ENCODE results near the gene EXOC1.

The EXOC1 gene

DNA sequence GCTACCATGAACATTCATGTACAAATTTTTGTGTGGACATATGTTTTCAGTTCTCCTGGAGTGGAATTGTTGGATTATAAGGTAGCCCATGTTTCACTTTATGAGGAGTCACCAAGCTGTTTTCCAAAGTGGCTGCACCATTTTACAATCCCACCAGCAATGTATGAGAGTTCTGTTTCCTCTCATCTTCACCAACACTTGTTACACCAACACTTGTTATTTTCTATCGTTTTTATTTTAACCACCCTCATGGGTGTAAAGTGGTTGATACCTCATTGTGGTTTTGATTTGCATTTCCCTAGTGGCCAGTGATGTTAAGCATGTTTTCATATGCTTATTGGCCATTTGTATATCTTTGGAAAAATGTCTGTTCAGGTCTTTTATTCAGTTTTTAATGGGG is 4.1 kb downstream of the EXOC1 start:
- DNase-seq (ENCODE audit: low spot score), result no peak

DNA sequence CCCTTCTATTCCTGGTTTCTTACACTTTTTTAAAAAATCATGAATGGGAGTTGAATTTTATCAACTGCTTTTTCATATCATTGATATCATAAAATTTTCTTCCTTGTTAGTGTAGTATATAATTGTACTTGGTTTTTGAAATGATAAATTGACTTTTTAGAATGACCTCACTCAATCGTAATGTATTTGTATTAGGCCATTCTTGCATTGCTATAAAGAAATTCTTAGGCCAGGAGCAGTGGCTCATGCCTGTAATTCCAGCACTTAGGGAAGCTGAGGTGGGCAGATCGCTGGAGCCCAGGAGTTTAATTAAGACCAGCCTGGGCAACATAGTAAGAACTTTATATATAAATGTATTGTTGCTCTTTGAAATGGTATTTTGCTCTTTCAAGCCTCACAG is 6.3 kb downstream of the EXOC1 start:
- no peak for DNase-seq (ENCODE audit: low spot score)

DNA sequence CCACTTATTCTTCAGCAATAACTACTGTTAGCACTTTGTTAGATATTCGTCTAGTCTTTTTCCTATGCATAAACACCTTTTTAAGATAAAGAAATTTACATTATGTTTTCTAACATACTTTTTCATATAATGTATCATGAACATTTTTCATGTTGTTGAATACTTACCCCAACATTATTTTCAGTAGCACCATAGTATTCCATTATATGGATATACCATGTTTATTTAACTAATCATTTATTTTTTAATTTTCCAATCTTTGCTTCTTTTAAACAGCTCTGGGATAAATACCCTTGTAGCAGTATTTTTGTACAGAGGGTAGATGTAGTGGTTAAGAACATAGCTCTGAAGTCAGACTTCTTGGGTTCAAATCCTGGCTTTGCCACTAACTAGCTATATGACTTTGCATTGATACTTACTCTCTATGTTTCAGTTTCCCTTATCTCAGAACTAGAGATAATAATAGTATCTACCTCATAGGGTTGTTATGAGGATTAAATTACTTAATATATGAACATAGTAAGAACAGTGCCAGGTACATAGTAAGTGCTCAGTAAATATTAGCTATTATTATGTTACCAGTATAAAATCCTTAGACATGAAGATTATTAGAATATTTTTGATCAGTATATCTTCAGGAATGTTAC is 11.3 kb downstream of the EXOC1 start:
- DNase-seq (ENCODE audit: low spot score), result no peak

DNA sequence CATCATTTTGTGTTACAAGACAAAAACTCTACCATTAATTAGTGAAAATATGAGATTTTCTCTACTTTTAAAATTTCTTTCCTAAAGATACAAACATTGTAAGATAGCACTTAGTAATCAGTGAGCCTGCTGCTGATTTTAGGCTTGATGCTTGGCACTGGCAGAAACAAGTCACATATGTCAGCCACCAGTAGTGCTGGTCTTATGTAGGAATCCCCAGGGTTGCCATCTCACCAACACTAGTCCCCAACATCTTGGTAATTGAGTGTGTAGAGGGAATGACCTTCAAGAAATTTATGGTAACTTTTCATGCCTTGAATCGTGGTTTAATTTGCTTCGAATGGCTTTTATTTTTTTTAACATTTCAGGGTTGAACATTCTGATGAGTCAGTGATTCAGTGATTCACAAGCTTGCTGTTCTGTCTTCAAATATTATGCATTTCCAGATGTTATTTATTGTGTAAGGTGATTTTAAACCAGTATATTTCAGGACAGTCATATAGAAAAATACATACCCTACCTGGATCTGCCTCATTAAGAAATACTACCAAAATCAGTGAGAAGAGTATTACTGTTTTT is 11.9 kb downstream of the EXOC1 start:
- DNase-seq (ENCODE audit: low spot score), result peak; percentile 31

DNA sequence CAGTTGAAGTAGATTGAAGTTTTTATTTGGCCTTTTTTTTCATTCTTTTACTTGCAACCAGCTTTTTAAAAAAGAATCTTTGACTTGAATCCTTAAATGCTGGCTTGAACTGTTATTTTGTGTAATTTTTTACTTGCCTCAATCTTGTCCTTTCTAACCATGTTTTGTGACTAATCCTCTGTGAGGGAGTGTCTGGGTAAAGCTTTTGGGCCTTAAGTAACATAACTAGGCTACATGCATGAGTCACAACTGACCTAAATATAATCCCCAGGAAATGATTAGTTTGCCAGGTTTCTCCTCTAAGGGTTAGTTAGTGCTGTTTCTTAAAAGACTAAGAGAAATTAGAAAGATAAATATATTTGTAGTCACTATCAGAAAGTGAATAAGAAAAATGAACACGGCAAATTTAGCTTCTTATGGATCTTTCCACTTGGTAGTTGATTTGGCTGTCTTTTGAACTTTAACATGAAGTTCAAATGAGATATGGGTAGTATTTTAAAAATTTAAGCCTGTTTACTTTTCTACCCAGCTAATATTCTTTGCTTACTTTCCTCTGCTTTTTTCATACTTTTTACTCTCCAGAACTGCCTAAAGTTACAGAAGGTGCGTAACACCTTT is 13.0 kb downstream of the EXOC1 start:
- DNase-seq (ENCODE audit: low spot score), result peak; percentile 69

DNA sequence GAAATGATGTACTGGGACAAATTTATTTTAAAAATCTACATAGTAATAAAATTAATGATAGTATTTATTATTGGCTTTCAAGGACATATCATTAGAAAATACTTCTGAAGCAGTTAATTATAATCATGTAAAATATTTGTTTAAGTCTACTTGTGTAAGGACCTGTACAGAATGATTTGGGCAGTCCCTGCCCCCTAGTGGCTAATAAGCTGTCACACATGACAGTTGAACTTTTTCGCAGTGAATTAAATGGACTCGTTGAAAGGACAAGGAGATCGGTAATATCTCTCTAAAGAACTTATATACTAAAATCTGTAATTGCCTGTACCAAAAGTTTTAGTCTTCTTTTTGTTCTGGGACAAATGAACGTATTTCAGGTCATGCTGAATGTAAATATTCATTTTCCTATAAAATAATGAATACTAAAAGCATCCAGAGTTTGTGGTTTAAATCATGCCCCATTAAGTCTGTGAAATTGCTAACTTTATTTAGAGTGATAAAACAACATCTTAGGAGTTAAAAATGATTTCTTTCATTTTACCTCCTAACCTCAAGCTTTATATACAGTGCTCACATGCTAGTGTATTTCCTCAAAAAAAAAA is 13.6 kb downstream of the EXOC1 start:
- peak; percentile 37 for DNase-seq (ENCODE audit: low spot score)

DNA sequence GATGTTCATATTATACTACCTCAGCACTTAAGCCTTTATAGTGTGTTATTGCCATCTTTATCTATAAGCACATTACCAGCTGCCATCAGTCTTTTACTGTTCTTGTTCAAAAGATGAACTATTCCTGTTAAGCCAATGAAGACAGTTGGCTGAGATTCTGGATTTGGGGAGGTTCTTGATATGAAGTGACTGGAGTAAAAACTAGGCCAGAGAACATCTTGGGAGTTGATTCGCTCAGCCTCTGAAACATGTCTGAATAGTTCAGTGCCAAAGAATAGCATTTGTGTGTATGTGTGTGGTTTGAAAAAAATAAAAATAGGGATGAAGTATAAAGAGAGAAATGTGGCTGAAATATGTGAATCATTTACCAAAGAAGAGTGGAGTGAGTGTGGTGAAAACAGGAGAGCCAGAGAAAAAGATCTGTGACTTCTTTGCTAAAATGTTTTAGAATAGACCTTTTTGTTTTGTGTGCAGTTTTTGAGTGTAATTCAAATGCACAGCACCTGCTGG is 15.2 kb downstream of the EXOC1 start:
- DNase-seq (ENCODE audit: low spot score), result no peak

DNA sequence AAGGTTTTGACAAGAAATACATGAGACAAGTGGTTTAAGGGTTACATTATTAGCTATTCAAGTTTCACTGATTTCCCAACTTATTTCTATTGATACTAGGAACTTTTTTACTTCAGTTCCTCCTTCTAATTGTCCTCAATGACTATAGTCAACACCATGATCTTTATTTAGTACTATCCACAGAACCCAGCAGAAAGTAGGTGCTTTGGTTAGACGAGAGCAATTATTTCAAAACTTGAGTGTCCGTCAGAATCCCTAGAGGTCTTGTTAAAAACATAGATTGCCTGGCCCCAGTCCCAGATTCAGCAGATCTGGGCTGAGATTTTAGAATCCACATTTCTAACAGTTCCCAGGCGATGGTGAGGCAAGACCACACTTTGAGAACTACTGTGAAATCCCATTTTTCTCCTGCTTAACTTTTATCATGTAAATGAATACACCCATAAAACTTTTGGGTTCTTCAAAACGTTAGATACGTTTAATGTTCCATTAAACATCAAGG is 17.9 kb downstream of the EXOC1 start:
- DNase-seq (ENCODE audit: low spot score), result no peak

DNA sequence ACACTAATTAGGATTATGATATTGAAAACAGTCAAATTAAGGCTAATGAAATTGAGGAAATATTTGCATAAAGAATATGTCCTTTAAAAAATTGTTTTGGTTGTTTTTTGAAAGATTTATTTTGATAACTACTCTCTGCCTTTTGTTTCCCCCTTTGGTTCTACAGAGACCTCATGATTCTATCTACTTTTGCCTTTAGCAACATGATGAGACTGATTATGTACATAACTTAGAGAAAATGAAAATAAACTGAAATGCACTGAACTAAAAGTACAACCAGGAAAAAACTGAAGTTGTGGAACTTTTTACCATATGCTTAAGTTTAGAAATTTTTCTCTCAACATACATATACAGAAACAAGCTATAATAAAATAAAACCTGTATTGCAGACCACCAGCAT is 21.4 kb downstream of the EXOC1 start:
- DNase-seq (ENCODE audit: low spot score), result no peak

DNA sequence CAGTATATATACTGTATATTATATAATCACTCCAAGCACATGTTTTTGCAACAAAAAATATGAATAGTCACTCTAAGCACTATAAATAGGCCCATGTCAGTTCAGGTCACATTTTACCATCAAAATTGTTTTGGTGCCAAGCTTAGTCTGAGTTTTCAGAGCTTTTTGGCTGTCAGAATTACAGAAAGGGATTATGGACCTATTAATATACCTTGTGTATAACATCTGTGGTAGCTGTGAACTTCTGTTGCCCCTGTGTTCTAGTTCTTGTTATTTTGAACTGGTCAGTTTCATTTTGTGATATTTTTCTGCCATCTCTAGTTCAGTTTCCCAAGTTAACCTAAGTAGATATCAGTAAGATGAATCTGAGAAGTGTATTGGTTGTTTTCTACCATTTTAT is 22.9 kb downstream of the EXOC1 start:
- DNase-seq (ENCODE audit: low spot score), result no peak

DNA sequence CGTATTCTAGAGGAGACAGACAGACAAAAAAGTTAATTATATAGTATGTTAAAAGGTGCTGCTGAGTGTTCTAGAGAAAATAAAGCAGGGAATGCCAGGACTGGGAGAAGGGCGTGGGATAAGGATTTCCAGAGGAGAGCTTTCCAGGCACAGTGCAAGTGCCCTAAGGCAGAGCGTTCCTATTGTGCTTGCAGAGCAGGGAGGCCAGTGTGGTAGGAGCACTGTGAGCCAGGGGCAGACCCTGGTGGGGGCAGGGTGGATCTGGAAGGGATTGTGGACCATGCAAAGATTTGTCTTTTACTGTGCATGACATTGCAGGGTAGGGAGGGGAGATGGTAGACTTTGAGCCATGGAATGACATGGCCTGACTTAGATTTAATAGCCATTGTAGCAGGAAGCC is 25.8 kb downstream of the EXOC1 start:
- no peak for DNase-seq (ENCODE audit: low spot score)

DNA sequence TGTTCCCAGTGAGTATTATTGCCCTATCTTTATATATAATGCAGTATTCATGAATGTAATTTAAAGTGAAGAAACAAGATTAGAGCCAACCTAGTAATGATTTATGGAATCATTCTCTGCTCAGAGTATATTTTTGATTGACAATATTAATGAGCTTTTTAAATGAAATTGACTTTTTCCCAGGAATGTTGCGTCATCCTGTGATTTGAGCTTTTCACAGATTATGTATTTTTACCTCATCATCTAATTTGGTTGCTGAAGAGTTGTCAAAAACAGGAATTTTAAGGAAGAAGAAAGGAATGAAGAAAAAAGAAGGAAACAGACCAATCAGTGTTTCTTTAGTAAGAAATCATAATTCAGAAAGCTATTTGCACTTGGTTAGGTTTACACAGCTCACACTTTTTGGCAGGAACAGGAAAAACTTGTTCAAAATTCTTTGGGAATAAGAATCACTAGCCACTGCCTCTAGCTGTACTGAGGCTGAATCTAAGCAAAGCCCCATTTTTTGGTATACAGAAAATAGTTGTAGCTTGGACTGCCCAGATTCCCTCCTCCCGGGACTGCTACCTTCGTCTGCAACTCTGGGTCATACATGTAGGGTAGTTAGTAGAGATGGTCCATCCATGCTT is 27.3 kb downstream of the EXOC1 start:
- no peak for DNase-seq (ENCODE audit: low spot score)

DNA sequence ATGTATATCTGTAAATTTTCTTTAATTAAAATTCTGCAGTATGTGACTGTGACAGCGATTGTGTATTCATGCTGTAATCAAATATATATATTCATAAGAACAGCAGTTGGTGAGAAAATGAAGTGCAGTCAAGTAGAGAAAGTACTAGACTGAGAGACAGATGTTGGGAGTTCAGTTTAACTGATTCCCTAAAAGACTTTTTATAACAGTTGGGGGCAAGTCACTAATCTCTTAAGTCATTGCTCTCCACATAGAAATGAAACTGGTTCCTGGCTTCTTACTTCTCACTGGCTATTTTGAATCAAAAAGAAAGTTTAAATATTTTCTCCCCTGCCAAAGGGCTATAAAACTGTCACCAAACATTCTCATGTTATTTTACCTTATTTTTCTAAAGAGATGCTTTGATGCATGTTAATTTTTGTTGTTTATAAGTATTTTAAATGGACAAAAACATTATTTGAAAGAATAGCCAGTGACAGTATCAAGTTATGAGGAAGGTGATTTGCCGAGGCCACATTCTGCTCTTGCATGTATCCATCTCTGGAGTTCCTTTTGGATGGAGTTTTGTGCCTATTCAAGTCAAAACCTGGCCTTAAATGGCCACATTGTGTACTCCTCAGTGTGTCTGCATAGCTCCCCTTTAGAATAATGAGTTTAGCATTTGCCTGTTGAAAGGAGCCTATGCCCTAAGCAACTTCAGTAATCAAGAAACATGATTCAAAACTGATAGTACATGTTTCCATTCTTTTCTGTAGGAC is 30.8 kb downstream of the EXOC1 start:
- DNase-seq (ENCODE audit: low spot score), result no peak

DNA sequence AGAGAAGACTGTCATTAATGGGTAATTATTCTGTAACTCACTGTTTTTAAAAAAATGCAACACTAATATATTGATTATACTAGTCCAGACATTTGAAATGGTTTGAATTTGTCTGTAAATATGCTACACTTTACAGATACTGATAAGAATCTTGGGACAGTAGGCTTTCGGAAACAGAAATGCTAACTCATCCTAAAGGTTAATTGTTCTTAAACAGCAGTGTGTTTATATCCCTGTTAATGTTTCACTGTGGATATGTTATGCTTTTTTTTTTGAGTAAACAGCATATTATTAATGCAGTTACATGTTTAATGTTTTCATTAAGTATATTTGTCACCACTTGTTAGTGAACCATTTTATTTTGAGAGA is 31.4 kb downstream of the EXOC1 start:
- no peak for DNase-seq (ENCODE audit: low spot score)

DNA sequence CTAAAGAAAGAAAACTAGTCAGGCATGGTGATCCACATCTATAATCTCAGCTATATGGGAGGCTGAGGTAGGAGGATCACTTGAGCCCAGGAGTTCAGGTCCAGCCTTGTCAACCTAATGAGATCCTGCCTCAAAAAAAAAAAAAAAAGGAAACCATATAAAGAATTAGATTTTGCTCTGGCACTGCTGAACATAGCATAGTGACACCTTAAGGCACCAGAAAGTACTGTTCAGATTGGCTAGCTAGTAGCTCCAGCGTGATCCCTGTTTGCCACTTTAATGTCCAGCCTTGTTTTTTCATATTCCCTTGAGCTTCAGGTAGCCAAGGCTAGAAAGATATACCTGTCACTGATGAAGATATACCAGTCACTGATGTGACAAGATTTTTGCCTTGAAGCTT is 34.1 kb downstream of the EXOC1 start:
- DNase-seq (ENCODE audit: low spot score), result no peak

DNA sequence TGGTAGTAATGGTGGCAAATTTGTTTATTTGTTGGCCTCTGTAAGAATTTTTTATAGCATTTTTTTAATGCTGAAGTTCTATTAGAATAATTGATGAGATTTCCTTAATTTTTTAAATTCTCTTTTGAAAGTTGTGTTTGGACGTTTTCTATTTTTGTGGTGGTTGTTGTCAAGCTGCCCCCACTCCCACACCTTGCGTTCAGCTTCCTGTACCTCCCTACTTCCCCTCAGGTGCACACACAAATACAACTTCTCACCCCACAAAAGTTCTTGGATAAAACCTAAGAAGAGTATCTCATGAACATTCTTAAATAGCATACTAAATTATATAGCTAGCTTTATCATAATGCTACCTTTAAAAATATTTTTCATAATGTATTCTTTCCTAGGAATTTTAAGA is 38.7 kb downstream of the EXOC1 start:
- DNase-seq (ENCODE audit: low spot score), result no peak

DNA sequence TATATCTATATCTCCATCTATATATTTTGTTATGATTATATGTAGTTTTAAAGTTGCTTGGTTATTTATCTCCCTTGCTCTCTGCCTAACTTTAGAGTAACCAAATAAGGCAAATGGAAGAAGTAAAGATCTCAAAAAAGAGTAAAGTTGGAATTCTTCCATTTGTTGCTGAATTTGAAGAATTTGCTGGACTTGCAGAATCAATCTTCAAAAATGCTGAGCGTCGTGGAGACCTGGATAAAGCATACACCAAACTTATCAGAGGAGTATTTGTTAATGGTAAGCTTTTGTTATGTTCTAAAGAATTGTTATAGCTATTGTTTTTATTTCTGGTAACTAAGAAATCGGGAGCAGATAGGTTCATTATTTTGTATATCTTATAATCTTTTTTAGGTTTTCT is 43.2 kb downstream of the EXOC1 start:
- DNase-seq (ENCODE audit: low spot score), result no peak

DNA sequence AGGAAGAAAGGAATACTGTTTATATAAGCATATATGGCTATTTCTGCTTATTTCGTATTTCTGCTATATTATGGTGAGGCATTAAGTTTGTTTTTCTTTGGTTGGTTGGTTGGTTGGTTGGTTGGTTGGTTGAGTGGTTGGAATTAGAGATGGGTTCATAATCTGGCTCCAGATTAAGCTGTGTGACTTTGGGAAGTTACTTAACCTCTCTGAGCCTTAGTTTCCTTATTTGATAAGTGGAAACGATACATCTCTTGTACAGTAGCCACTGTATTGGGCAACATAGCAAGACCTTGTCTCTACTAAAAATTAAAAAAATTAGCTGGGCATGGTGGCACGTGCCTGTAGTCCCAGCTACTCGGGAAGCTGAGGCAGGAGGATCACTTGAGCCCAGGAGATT is 49.2 kb downstream of the EXOC1 start:
- DNase-seq (ENCODE audit: low spot score), result no peak

DNA sequence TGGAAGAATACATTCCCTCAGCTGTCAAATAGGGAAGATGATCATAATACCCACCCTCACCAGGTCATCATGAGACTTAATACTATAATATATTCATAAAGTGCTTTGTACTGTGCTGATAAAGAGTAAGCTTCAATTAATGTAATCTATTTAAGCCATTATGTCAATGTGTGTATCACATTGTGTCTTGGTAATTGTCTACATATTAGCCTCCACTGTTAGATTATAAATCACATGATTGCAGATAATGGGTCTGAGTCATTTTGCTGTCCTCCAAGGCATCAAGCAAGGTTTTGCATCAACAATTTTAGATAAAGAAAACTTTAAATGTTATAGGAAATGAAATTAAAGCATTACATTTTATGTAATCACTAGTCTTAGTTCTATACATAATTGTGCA is 50.1 kb downstream of the EXOC1 start:
- no peak for DNase-seq (ENCODE audit: low spot score)

DNA sequence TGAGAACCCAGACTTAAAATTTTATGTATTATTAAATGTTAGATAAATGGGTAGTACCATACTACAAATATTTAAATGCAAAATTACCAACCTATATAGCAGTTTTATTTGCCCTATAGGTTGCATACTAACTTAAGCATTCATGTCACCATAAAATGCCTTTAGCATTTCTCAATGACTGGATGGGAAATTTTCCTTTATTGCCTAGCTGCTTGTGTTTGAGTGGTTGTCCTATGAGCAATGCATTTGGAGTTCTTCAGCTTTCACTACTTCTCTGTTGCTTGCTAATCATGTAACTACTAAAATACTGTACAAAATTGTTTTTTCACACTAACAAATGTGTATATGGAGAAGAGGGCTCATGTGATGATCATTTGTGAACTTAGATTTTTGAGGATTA is 51.1 kb downstream of the EXOC1 start:
- DNase-seq (ENCODE audit: low spot score), result no peak

DNA sequence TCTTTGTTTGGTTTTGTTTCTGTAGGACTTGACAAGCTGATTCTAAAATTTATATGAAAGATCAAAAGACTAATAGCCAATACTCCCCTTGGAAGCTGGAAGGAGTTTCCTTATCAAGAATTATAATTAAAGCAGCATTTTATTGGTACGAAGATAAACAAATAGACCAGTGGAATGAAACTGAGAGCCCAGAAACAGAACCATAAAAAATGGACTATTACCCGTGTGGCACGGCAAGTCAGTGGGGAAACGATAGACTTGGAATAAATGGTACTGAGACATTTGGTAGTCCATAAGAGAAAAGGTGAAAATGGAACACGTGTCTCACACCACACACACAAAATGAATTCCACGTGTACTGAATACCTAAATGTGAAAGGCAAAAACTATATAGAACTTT is 52.9 kb downstream of the EXOC1 start:
- DNase-seq (ENCODE audit: low spot score), result no peak

DNA sequence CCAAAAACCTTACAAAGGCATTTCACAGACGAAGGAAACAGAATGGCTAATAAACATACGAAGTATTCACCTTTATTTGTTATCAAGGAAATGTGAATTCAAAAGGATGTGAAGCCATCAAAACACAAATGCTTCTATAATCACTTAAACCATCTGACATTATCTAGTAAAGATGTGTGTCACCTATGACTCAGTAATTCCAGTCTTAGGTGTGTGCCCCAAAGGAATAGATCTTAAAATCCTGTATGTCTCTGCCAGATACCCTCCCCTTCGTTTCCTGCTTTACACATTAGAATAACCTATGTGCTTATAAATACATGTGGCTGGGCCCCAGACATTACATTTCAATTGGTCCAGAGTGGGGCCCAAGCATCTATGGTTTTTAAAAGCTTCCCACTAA is 53.5 kb downstream of the EXOC1 start:
- DNase-seq (ENCODE audit: low spot score), result no peak
